Activated CD4-positive, alpha-beta T cell treated with anti-CD3 and anti-CD28 coated beads, Interleukin-2, amount 10 ng/mL, durations not matched to agents 24 days and 14 days (primary cell): Measurements from ENCODE around the gene NUP205. TPM values are rescaled to one million over a fixed set of nuclear protein-coding genes. Genes with fewer than 3 reads are reported as not detected.
"Not testable (repeated sequence)": the region's sequence is repeated elsewhere in the genome, so short reads cannot be mapped to it uniquely, and the experiment has no call there.

Source experiments
- DNase-seq: peaks from one replicate; pipeline ENCODE4 v3.0.0; 2022
- H3K27ac Mint-ChIP-seq: one replicate; pipeline ENCODE4 v1.8.0; 2022; ENCODE audit warnings: mild to moderate bottlenecking, mixed read lengths
- H3K27me3 Mint-ChIP-seq: one replicate; pipeline ENCODE4 v1.8.0; 2022; ENCODE audit warnings: mixed read lengths
- H3K36me3 Mint-ChIP-seq: one replicate; pipeline ENCODE4 v1.8.0; 2022; ENCODE audit warnings: low read depth, mild to moderate bottlenecking, mixed read lengths
- H3K4me1 Mint-ChIP-seq: one replicate; pipeline ENCODE4 v1.8.0; 2021; ENCODE audit warnings: mixed read lengths
- H3K4me3 Mint-ChIP-seq: one replicate; pipeline ENCODE4 v1.8.0; 2022; ENCODE audit warnings: mild to moderate bottlenecking, moderate library complexity, mixed read lengths
- H3K9me3 Mint-ChIP-seq: one replicate; pipeline ENCODE4 v1.8.0; 2021; ENCODE audit warnings: mixed read lengths
- intact Hi-C: fragments of 100-400 bp; cut with micrococcal nuclease; formaldehyde crosslinking; loops from one replicate; pipeline ENCODE4 v1.15.1; 2023
- total RNA-seq: library from RNA; stranded (reverse); gene quantifications from 2 replicates; pipeline ENCODE4 v1.2.3, GENCODE V29; 2022

Gene NUP205
- total RNA-seq, 1 donor from 2014 or later = 129 TPM

- H3K9me3 Mint-ChIP-seq = peaks cover 7% of the 10 kb centered on the region
- no peak overlapping the region for H3K27ac Mint-ChIP-seq
- DNase-seq = no peak
- H3K4me1 Mint-ChIP-seq = peaks cover 12% of the 10 kb centered on the region
- peaks cover 3% of the 10 kb centered on the region for H3K36me3 Mint-ChIP-seq
- H3K4me3 Mint-ChIP-seq = no peak overlapping the region
- intact Hi-C loops = no loop called here
- H3K27me3 Mint-ChIP-seq = no peaks in the 10 kb centered on the region
Observed at GRCh38 chr7:135658564-135658963, 100.8 kb downstream of the NUP205 start.

- H3K9me3 Mint-ChIP-seq = peaks cover 7% of the 10 kb centered on the region
- H3K27ac Mint-ChIP-seq = no peak overlapping the region
- no peak overlapping the region for H3K4me3 Mint-ChIP-seq
- H3K36me3 Mint-ChIP-seq = peaks cover 5% of the 10 kb centered on the region
- peaks cover 17% of the 10 kb centered on the region for H3K4me1 Mint-ChIP-seq
- intact Hi-C loops = no loop called here
- DNase-seq = no peak
- H3K27me3 Mint-ChIP-seq = no peaks in the 10 kb centered on the region
Observed at GRCh38 chr7:135659159-135659846, 101.6 kb downstream of the NUP205 start.

DNA sequence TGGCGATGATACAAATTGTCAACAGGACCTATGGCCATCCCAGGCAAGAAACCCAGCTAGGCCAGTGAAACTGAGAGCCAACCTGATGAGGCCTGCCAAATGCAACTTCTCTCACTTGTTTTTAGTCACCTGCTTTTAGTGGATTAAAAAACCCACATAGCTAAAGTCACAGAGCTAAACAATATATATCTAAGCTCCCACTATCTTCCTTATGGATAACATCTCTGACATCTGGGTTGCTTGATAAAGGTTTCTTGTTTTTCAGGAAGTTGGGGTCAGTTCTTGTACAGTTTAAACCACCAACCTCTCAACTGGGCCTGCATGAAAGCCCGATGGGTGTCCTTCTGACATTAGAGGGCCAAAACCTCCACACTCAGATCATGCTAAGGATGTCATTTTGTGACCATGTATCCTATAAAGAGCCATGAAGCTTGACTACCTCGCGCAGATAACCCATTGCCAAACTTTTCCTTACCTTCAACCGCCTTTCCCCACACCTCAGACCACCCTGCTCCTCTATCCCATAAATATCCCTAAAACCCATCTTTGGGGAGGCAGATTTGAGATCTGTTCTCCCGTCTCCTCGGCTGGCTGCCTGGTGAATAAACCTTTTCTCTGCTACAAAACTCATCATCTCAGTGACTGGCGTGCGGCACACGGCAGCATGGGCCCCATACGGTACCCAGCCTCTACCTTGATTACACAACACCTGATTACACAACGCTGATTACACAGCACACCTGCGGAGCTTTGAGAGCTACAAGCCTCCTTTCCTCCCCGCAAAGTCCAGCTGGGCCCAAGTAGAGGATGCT is 103.8 kb downstream of the NUP205 start:
- Mint-ChIP-seq H3K4me1 (peaks cover 29% of the 10 kb centered on the region), H3K36me3 (peaks cover 10% of the 10 kb centered on the region)

DNA sequence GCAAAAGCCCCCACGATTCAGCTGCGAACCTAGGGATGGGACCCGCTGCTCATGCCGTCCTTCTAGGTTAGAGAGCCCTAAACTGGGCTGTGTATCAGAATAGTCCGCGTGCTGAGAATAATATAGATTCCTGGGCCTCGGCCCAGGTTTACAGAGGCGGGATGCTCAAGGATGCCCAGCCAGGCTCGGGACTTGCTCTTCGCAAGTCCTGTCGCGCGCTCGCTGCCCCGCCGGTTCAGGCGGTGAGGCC is 104.3 kb downstream of the NUP205 start:
- intact Hi-C loops = loop anchor here (1.0 to 5.0 kb wide), 4 partner anchors 50 to 315 kb away; partner anchors contain the start of genes CNOT4, MTPN and NUP205
- Mint-ChIP-seq H3K4me3 (peak overlapping the region; percentile 94), H3K36me3 (peaks cover 14% of the 10 kb centered on the region), H3K4me1 (peaks cover 33% of the 10 kb centered on the region), H3K9me3 (peaks cover 7% of the 10 kb centered on the region), H3K27ac (peak overlapping the region; percentile 91), H3K27me3 (no peaks in the 10 kb centered on the region)
- no peak for DNase-seq

More for the DNA sequence above, 103.8 kb downstream of the NUP205 start:
- H3K4me3 Mint-ChIP-seq = peak overlapping the region; percentile 94
- H3K9me3 Mint-ChIP-seq = peaks cover 7% of the 10 kb centered on the region
- DNase-seq = peak; percentile 55
- no peaks in the 10 kb centered on the region for H3K27me3 Mint-ChIP-seq
- peak overlapping the region; percentile 91 for H3K27ac Mint-ChIP-seq
- intact Hi-C loops = loop anchor here (1.0 to 5.0 kb wide), 4 partner anchors 51 to 316 kb away; partner anchors contain the start of genes CNOT4, MTPN and NUP205

GRCh38 chr7:135662373-135663114 is 104.8 kb downstream of the NUP205 start, which contains the start of gene STMP1:
TSS of gene STMP1 (plus strand) at chr7:135662514.
- Mint-ChIP-seq H3K4me3 (peak within 1 kb of the TSS; percentile 94), H3K27me3 (no peaks in the 10 kb centered on the region), H3K9me3 (peaks cover 7% of the 10 kb centered on the region), H3K27ac (peak within 1 kb of the TSS; percentile 91), H3K36me3 (peaks cover 14% of the 10 kb centered on the region), H3K4me1 (peaks cover 33% of the 10 kb centered on the region)
- peak; percentile 99 for DNase-seq
- intact Hi-C loops = loop anchor here (1.0 to 5.0 kb wide), 4 partner anchors 50 to 315 kb away; partner anchors contain the start of genes CNOT4, MTPN and NUP205

GRCh38 chr7:135664046-135664589 is 106.4 kb downstream of the NUP205 start:
- no peak for DNase-seq
- peaks cover 25% of the 10 kb centered on the region for H3K36me3 Mint-ChIP-seq
- H3K9me3 Mint-ChIP-seq = peaks cover 7% of the 10 kb centered on the region
- peak overlapping the region; percentile 80 for H3K27ac Mint-ChIP-seq
- peak overlapping the region; percentile 94 for H3K4me3 Mint-ChIP-seq
- peaks cover 37% of the 10 kb centered on the region for H3K4me1 Mint-ChIP-seq
- intact Hi-C loops = loop anchor here (5.0 kb wide), 1 partner anchor 48 kb away; no protein-coding TSS in a partner anchor
- no peaks in the 10 kb centered on the region for H3K27me3 Mint-ChIP-seq

GRCh38 chr7:135665042-135665441 is 107.3 kb downstream of the NUP205 start:
- Mint-ChIP-seq H3K27ac (no peak overlapping the region), H3K4me3 (peak overlapping the region; percentile 39), H3K27me3 (no peaks in the 10 kb centered on the region), H3K4me1 (peaks cover 37% of the 10 kb centered on the region), H3K9me3 (peaks cover 7% of the 10 kb centered on the region), H3K36me3 (peaks cover 28% of the 10 kb centered on the region)
- intact Hi-C loops = no loop called here
- no peak for DNase-seq

DNA sequence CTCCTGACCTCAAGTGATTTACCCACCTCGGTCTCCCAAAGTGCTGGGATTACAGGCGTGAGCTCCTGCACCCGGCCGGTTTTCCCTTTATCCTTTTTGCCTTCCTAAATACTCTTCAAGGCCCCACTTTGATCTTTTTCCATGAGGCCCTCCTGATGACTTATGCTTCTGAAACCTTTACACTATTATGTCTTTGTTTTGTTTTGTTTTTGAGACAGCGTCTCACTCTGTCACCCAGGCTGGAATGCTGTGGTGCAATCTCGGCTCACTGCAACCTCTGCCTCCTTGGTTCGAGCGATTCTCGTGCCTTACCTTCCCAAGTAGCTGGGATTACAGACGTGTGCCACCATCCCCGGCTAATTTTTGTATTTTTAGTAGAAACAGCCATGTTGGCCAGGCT is 108.4 kb downstream of the NUP205 start:
- no peak for DNase-seq
- intact Hi-C loops = no loop called here
- Mint-ChIP-seq H3K4me1 (peaks cover 37% of the 10 kb centered on the region), H3K4me3 (no peak overlapping the region), H3K36me3 (peaks cover 28% of the 10 kb centered on the region), H3K27me3 (no peaks in the 10 kb centered on the region), H3K9me3 (peaks cover 7% of the 10 kb centered on the region), H3K27ac (no peak overlapping the region)

GRCh38 chr7:135666846-135667245 is 109.1 kb downstream of the NUP205 start:
- H3K36me3 Mint-ChIP-seq = peaks cover 28% of the 10 kb centered on the region
- H3K9me3 Mint-ChIP-seq = peaks cover 2% of the 10 kb centered on the region
- intact Hi-C loops = no loop called here
- DNase-seq = no peak
- no peak overlapping the region for H3K27ac Mint-ChIP-seq
- no peaks in the 10 kb centered on the region for H3K27me3 Mint-ChIP-seq
- no peak overlapping the region for H3K4me3 Mint-ChIP-seq
- peaks cover 32% of the 10 kb centered on the region for H3K4me1 Mint-ChIP-seq

- H3K27ac Mint-ChIP-seq, DNase-seq, intact Hi-C loops, H3K4me3 Mint-ChIP-seq, H3K9me3 Mint-ChIP-seq, H3K27me3 Mint-ChIP-seq: not testable (repeated sequence)
- H3K36me3 Mint-ChIP-seq = peaks cover 28% of the 10 kb centered on the region
- peaks cover 30% of the 10 kb centered on the region for H3K4me1 Mint-ChIP-seq
Observed at GRCh38 chr7:135667626-135668025, 109.9 kb downstream of the NUP205 start.

DNA sequence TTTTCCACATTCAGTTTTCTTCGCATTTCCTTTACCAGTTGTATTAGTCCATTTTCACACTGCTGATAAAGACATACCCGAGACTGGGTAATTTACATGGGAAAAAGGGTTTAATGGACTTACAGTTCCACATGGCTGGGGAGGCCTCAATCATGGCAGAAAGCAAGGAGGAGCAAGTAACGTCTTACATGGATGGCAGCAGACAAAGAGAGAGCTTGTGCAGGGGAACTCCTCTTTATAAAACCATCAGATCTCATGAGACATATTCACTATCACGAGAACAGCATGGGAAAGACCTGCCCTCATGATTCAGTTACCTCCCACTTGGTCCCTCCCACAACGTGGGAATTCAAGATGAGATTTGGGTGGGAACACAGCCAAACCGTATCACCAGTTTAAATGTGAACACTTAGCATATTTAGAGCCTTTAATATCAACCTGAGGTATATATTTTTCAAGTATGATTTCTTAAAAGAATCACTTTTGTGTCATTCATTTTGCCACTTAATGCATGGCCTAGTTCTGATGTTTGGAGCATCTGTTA is 111.2 kb downstream of the NUP205 start:
- H3K27ac Mint-ChIP-seq, DNase-seq, H3K9me3 Mint-ChIP-seq, H3K4me3 Mint-ChIP-seq, H3K27me3 Mint-ChIP-seq, intact Hi-C loops: not testable (repeated sequence)
- peaks cover 27% of the 10 kb centered on the region for H3K36me3 Mint-ChIP-seq
- H3K4me1 Mint-ChIP-seq = peaks cover 25% of the 10 kb centered on the region

DNA sequence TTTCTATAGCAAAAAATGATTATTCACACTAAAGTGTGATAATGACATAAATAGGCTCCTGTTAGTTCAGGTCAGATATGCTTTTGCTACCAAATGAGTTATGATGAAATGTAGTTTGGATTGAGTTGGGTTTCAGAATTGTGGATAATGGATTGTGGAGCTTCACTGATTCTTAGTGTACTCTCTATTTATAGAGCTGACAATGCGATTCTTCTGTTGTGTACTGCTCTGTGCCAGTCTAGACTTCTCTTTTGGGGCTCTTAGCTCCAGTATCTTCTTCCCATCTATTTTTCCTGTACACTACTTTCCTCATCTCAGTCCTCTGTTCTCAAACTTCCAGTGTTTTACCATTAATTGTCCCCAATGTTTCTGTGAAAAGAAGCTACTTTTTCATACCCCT is 112.1 kb downstream of the NUP205 start:
- Mint-ChIP-seq H3K36me3 (peaks cover 31% of the 10 kb centered on the region), H3K4me1 (peaks cover 19% of the 10 kb centered on the region), H3K27me3 (no peaks in the 10 kb centered on the region), H3K9me3 (no peaks in the 10 kb centered on the region), H3K4me3 (no peak overlapping the region), H3K27ac (no peak overlapping the region)
- intact Hi-C loops = loop anchor here (10.0 kb wide), 1 partner anchor 125 kb away; no protein-coding TSS in a partner anchor
- no peak for DNase-seq

- DNase-seq = no peak
- H3K27me3 Mint-ChIP-seq = no peaks in the 10 kb centered on the region
- intact Hi-C loops = loop anchor here (10.0 kb wide), 1 partner anchor 125 kb away; no protein-coding TSS in a partner anchor
- no peaks in the 10 kb centered on the region for H3K9me3 Mint-ChIP-seq
- H3K27ac Mint-ChIP-seq = no peak overlapping the region
- H3K4me1 Mint-ChIP-seq = peaks cover 16% of the 10 kb centered on the region
- H3K36me3 Mint-ChIP-seq = peaks cover 32% of the 10 kb centered on the region
- H3K4me3 Mint-ChIP-seq = no peak overlapping the region
Observed at GRCh38 chr7:135670179-135670578, 112.5 kb downstream of the NUP205 start.
